Endothelial cell of umbilical vein (primary cell): ENCODE results near the gene PIP4K2B. TPM values are rescaled to one million over a fixed set of nuclear protein-coding genes. Genes with fewer than 3 reads are reported as not detected.

Experiments used
- BruUV-seq: library from RNA; stranded (reverse); fragments of 400-500 nt; replicated peaks from 2 replicates; lab custom pipeline; 2021; lab: Mats Ljungman, UMichigan
- CTCF ChIA-PET: fragments of 300-600, 350-600 bp; sonication (Branson Sonifier 250); formaldehyde crosslinking; loops from one replicate; lab custom pipeline; 2021; ENCODE audit warnings: antibody characterized with exemption, inconsistent platforms; lab: Charles Lee
- POLR2A ChIA-PET: fragments of 300-600, 350-600 bp; sonication (Branson Sonifier 250); formaldehyde crosslinking; loops from one replicate; lab custom pipeline; 2021; ENCODE audit warnings: antibody characterized with exemption, inconsistent platforms; lab: Charles Lee
- DNase-seq: peaks from one replicate; pipeline ENCODE4 v3.0.0-alpha.2; 2011; ENCODE audit warnings: low read depth, low spot score
- FAIRE-seq: peaks from 2 replicates; lab custom pipeline; 2011; peaks lifted over from hg19 to GRCh38; lab: Jason Lieb, UNC
- H2AFZ ChIP-seq: 2 replicates; pipeline ENCODE4 v1.6.0; 2012; ENCODE audit warnings: low read depth, low read length, control low read depth, inconsistent platforms
- H3K27ac ChIP-seq: 2 replicates; pipeline ENCODE4 v1.5.1; 2011; ENCODE audit warnings: low read depth, mild to moderate bottlenecking, control low read depth, low read length, moderate library complexity; ENCODE audit not compliant: insufficient read depth
- H3K27me3 ChIP-seq, 2 experiments: 2 replicates each; pipeline versions ENCODE4 v1.6.0 to v1.6.1; 2011; ENCODE audit warnings: low read length in 2 of 2, mixed read lengths in 1 of 2; ENCODE audit not compliant: control insufficient read depth in 2 of 2, insufficient read depth in 2 of 2
- H3K36me3 ChIP-seq, 2 experiments: 2 replicates in 1 of 2; 3 replicates in 1 of 2; pipeline ENCODE4 v1.5.1; 2011; ENCODE audit warnings: low read length in 2 of 2, mild to moderate bottlenecking in 1 of 2, moderate library complexity in 1 of 2; ENCODE audit not compliant: control insufficient read depth in 2 of 2, insufficient read depth in 2 of 2; ENCODE audit errors: extremely low read depth in 1 of 2
- H3K4me1 ChIP-seq: 3 replicates; pipeline ENCODE4 v1.5.1; 2011; ENCODE audit warnings: mild to moderate bottlenecking, low read length; ENCODE audit not compliant: control insufficient read depth, insufficient read depth; ENCODE audit errors: extremely low read depth
- H3K4me2 ChIP-seq: 2 replicates; pipeline ENCODE4 v1.6.1; 2011; ENCODE audit warnings: low read length, control low read depth, mixed read lengths; ENCODE audit not compliant: insufficient read depth
- H3K4me3 ChIP-seq, 3 experiments: fragments of 200-600 bp in 1 of 3; sonication (generic), shearing (Covaris generic) in 1 of 3; replicated peaks in 1 of 3; 2 replicates each; pipeline ENCODE4 v1.5.1; 2011 to 2016; ENCODE audit warnings: control low read depth in 3 of 3, low read length in 3 of 3, mild to moderate bottlenecking in 2 of 3, inconsistent platforms in 1 of 3, low read depth in 1 of 3, moderate library complexity in 1 of 3; ENCODE audit not compliant: insufficient read depth in 1 of 3
- H3K79me2 ChIP-seq: 2 replicates; pipeline ENCODE4 v1.6.0; 2012; ENCODE audit warnings: low read length, inconsistent platforms; ENCODE audit not compliant: control insufficient read depth, insufficient read depth
- H3K9ac ChIP-seq: replicated peaks from 2 replicates; pipeline ENCODE3; 2011; ENCODE audit warnings: low read length, control low read depth; ENCODE audit not compliant: insufficient read depth; ENCODE audit errors: extremely low read depth
- H3K9me1 ChIP-seq: replicated peaks from 3 replicates; pipeline ENCODE4 v1.6.0; 2011; ENCODE audit warnings: mild to moderate bottlenecking, low read length; ENCODE audit not compliant: control insufficient read depth, insufficient read depth; ENCODE audit errors: extremely low read depth
- H3K9me3 ChIP-seq: replicated peaks from 2 replicates; pipeline ENCODE4 v1.5.1; 2012; ENCODE audit warnings: low read length, inconsistent platforms; ENCODE audit not compliant: control insufficient read depth, insufficient read depth
- H4K20me1 ChIP-seq: replicated peaks from 2 replicates; pipeline ENCODE3; 2011; ENCODE audit warnings: mild to moderate bottlenecking, low read length; ENCODE audit not compliant: control insufficient read depth, insufficient read depth; ENCODE audit errors: extremely low read depth
- CTCF ChIP-seq, 2 donors: IDR thresholded peaks; 1 replicate in 1 of 2; 2 replicates in 1 of 2; pipeline ENCODE4 v1.5.1; 2011; ENCODE audit warnings: low read length in 2 of 2, mild to moderate bottlenecking in 2 of 2, moderate library complexity in 2 of 2, control low read depth in 1 of 2, inconsistent platforms in 1 of 2, low read depth in 1 of 2; ENCODE audit not compliant: insufficient read depth in 1 of 2; ENCODE audit errors: extremely low read depth in 1 of 2
- EZH2 ChIP-seq: IDR thresholded peaks from 2 replicates; pipeline ENCODE4 v1.6.1; 2012; ENCODE audit warnings: borderline replicate concordance, low read depth, mild to moderate bottlenecking, moderate library complexity, low read length, inconsistent platforms; ENCODE audit not compliant: severe bottlenecking
- FOS ChIP-seq: IDR thresholded peaks from 2 replicates; pipeline ENCODE4 v1.6.1; 2011; ENCODE audit warnings: mild to moderate bottlenecking, low read length, moderate library complexity, borderline replicate concordance; ENCODE audit not compliant: insufficient read depth
- GATA2 ChIP-seq: IDR thresholded peaks from 2 replicates; pipeline ENCODE4 v1.7.0; 2011; ENCODE audit warnings: low read depth, mild to moderate bottlenecking, moderate library complexity, mixed read lengths, low read length; ENCODE audit not compliant: insufficient read length, insufficient read depth
- JUN ChIP-seq: IDR thresholded peaks from 2 replicates; pipeline ENCODE4 v1.6.1; 2011; ENCODE audit warnings: borderline replicate concordance, low read depth; ENCODE audit not compliant: insufficient read length, insufficient read depth
- MAX ChIP-seq: IDR thresholded peaks from 2 replicates; pipeline ENCODE4 v1.6.1; 2011; ENCODE audit not compliant: insufficient read depth, insufficient read length
- MYC ChIP-seq: IDR thresholded peaks from one replicate; pipeline ENCODE4 v1.6.1; 2011; ENCODE audit warnings: mild to moderate bottlenecking, low read depth, low read length
- POLR2A ChIP-seq: IDR thresholded peaks from 2 replicates; pipeline ENCODE4 v1.6.1; 2012; ENCODE audit warnings: low read depth, mild to moderate bottlenecking, control low read depth, low read length
- POLR2AphosphoS5 ChIP-seq: IDR thresholded peaks from 2 replicates; pipeline ENCODE4 v1.6.1; 2012; ENCODE audit warnings: low read depth, mild to moderate bottlenecking, control low read depth, low read length, moderate library complexity; ENCODE audit not compliant: insufficient read depth
- dilution Hi-C: fragments of 300-500 bp; cut with MboI; formaldehyde crosslinking; loops from one replicate; pipeline ENCODE4 v1.15.0; 2019; ENCODE audit warnings: low sequenced_read_pairs; ENCODE audit not compliant: extremely low pct_ligation_motif_present
- intact Hi-C: fragments of 100-400 bp; cut with micrococcal nuclease; formaldehyde crosslinking; loops from one replicate; pipeline ENCODE4 v1.10.0; 2022
- polyA plus RNA-seq, 4 experiments: library from polyadenylated mRNA; depleted of rRNA in 3 of 4; stranded (reverse) in 3 of 4; unstranded in 1 of 4; fragments of >200 nt; gene quantifications; 2 replicates each; pipeline versions ENCODE4 v1.2.1 to v1.2.3, GENCODE V29; 2011 to 2012; ENCODE audit warnings: missing spikeins in 1 of 4
- total RNA-seq: library from RNA; stranded (reverse); gene quantifications from 2 replicates; pipeline ENCODE4 v1.2.3, GENCODE V29; 2021

Gene PIP4K2B
- total and polyA plus RNA-seq, 2 donors (not counting 3 experiments of a cell fraction or from before 2014, with no cell fraction given): 23.1 to 48.8 TPM

- H3K27ac ChIP-seq: no peak overlapping the region
- H3K36me3 ChIP-seq: peaks cover 2 to 17% of the 10 kb centered on the region in 2 experiments
- H3K9me1 ChIP-seq: no peaks in the 10 kb centered on the region
- no peak overlapping the region for H3K9ac ChIP-seq
- no peak for DNase-seq
- no peaks in the 10 kb centered on the region for H3K9me3 ChIP-seq
- H3K27me3 ChIP-seq: no peaks in the 10 kb centered on the region
- no peak for TF ChIP-seq MAX
- TF ChIP-seq MYC: no peak
- TF ChIP-seq POLR2AphosphoS5: no peak
- no peak for TF ChIP-seq EZH2
- TF ChIP-seq POLR2A: no peak
- no peak for TF ChIP-seq GATA2
- no peak for TF ChIP-seq JUN
- no peak for TF ChIP-seq CTCF (IDR thresholded peaks at IDR 0.05; ENCODE audit: extremely low read depth in 1 of 2, insufficient read depth in 1 of 2, low read depth in 1 of 2, low read length in 2 of 2)
- no peak for TF ChIP-seq FOS
- H3K4me2 ChIP-seq: no peak overlapping the region
- H3K4me1 ChIP-seq: peaks cover 27% of the 10 kb centered on the region
- peaks cover 3% of the 10 kb centered on the region for H3K79me2 ChIP-seq
- dilution Hi-C loops: no loop called here
- intact Hi-C loops: no loop called here
- no peak for FAIRE-seq
- no peaks in the 10 kb centered on the region for H4K20me1 ChIP-seq
- BruUV-seq: no TSS peak
- ChIA-PET CTCF (interaction anchor here (0.9 to 2.7 kb wide), 6 partner anchors 14 to 69 kb away, joined by 3 to 39 read pairs (median 4); partner anchors contain the start of gene EPOP), POLR2A (interaction anchor here (0.6 kb wide), 1 partner anchor 49 kb away, joined by 4 read pairs; no protein-coding TSS in a partner anchor)
- H2AFZ ChIP-seq: no peak overlapping the region
- H3K4me3 ChIP-seq: no peak overlapping the region
Observed at GRCh38 chr17:38732376-38733281, 66.7 kb downstream of the PIP4K2B start.
